Measurements from ENCODE around the gene CAMK1D.

GRCh38 chr10:12471135-12471534, 121.8 kb downstream of the CAMK1D start:
- no peak for TF ChIP-seq ZNF239 (tag by site-specific recombination; IDR thresholded peaks at IDR 0.05)
- no peak for TF ChIP-seq CTCF (tag by site-specific recombination; IDR thresholded peaks at IDR 0.05)
- TF ChIP-seq ZNF561 (tag by site-specific recombination; IDR thresholded peaks at IDR 0.05; ENCODE audit: borderline replicate concordance): no peak
- no peak for TF ChIP-seq ZNF654 (tag by site-specific recombination; IDR thresholded peaks at IDR 0.05; ENCODE audit: low read depth)
- no peak for TF ChIP-seq ZNF274 (IDR thresholded peaks at IDR 0.05; ENCODE audit: low read length)
- TF ChIP-seq ZNF274 (tag by site-specific recombination; IDR thresholded peaks at IDR 0.05; ENCODE audit: borderline replicate concordance): no peak
- no peak for TF ChIP-seq ZNF449 (tag by site-specific recombination; IDR thresholded peaks at IDR 0.05)
- TF ChIP-seq ZNF416 (tag by site-specific recombination; IDR thresholded peaks at IDR 0.05): no peak
- TF ChIP-seq PRDM10 (tag by site-specific recombination; IDR thresholded peaks at IDR 0.05): no peak
- TF ChIP-seq HOXD13 (CRISPR knock-in tag; IDR thresholded peaks at IDR 0.05; ENCODE audit: borderline replicate concordance): no peak

All from HEK293 (cell line).